Measurements from ENCODE around the gene HDAC4. TPM values are rescaled to one million over a fixed set of nuclear protein-coding genes. Genes with fewer than 3 reads are reported as not detected.
A peak's percentile ranks its signal among the peaks of the same experiment; 100 is the strongest.

HDAC4 gene
- total and polyA plus RNA-seq, 10 of the 15 experiments (the other 5 are each of a cell fraction or from before 2014, with no cell fraction given), result 0.22 to 15.7 (median 4.8) TPM

GRCh38 chr2:239267288-239267951 is 133.4 kb downstream of the HDAC4 start (continued):
- TF ChIP-seq NFYB (IDR thresholded peaks at IDR 0.05; ENCODE audit: insufficient read depth, low read depth, low read length) (no peak), HCFC1 (IDR thresholded peaks at IDR 0.05; ENCODE audit: low read length) (no peak), POU2F2 (IDR thresholded peaks at IDR 0.05; ENCODE audit: borderline replicate concordance, low read depth, low read length) (0 out of 3 replicates have a peak, but pooled peaks have one; percentile 44), CHD4 (IDR thresholded peaks at IDR 0.05) (no peak), MTA3 (IDR thresholded peaks at IDR 0.05; ENCODE audit: borderline replicate concordance, low read length) (no peak), SIN3A (IDR thresholded peaks at IDR 0.05; ENCODE audit: low read depth, low read length) (no peak), EED (IDR thresholded peaks at IDR 0.05; ENCODE audit: low read depth) (peak; percentile 80), IRF5 (IDR thresholded peaks at IDR 0.05; ENCODE audit: borderline replicate concordance) (no peak), KAT2A (conservative IDR thresholded peaks at IDR 0.05; ENCODE audit: control insufficient read depth, low read depth, low read length) (no peak)
- TF ChIP-seq, protein P1, sequence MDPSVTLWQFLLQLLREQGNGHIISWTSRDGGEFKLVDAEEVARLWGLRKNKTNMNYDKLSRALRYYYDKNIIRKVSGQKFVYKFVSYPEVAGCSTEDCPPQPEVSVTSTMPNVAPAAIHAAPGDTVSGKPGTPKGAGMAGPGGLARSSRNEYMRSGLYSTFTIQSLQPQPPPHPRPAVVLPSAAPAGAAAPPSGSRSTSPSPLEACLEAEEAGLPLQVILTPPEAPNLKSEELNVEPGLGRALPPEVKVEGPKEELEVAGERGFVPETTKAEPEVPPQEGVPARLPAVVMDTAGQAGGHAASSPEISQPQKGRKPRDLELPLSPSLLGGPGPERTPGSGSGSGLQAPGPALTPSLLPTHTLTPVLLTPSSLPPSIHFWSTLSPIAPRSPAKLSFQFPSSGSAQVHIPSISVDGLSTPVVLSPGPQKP (IDR thresholded peaks at IDR 0.05; ENCODE audit: low read depth, low read length), result no peak
- TF ChIP-seq, protein P2, sequence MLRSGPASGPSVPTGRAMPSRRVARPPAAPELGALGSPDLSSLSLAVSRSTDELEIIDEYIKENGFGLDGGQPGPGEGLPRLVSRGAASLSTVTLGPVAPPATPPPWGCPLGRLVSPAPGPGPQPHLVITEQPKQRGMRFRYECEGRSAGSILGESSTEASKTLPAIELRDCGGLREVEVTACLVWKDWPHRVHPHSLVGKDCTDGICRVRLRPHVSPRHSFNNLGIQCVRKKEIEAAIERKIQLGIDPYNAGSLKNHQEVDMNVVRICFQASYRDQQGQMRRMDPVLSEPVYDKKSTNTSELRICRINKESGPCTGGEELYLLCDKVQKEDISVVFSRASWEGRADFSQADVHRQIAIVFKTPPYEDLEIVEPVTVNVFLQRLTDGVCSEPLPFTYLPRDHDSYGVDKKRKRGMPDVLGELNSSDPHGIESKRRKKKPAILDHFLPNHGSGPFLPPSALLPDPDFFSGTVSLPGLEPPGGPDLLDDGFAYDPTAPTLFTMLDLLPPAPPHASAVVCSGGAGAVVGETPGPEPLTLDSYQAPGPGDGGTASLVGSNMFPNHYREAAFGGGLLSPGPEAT (IDR thresholded peaks at IDR 0.05; ENCODE audit: low read depth), result no peak
- TF ChIP-seq, protein P3, sequence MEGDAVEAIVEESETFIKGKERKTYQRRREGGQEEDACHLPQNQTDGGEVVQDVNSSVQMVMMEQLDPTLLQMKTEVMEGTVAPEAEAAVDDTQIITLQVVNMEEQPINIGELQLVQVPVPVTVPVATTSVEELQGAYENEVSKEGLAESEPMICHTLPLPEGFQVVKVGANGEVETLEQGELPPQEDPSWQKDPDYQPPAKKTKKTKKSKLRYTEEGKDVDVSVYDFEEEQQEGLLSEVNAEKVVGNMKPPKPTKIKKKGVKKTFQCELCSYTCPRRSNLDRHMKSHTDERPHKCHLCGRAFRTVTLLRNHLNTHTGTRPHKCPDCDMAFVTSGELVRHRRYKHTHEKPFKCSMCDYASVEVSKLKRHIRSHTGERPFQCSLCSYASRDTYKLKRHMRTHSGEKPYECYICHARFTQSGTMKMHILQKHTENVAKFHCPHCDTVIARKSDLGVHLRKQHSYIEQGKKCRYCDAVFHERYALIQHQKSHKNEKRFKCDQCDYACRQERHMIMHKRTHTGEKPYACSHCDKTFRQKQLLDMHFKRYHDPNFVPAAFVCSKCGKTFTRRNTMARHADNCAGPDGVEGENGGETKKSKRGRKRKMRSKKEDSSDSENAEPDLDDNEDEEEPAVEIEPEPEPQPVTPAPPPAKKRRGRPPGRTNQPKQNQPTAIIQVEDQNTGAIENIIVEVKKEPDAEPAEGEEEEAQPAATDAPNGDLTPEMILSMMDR (IDR thresholded peaks at IDR 0.05 in 2 of 3, conservative IDR thresholded peaks at IDR 0.05 in 1 of 3; ENCODE audit: control insufficient read depth in 2 of 3, extremely low read depth in 1 of 3, insufficient read depth in 1 of 3, low read depth in 3 of 3, low read length in 3 of 3), result peak; percentile 42 to 71 (median 57); a peak in 5 of 6 replicates
- TF ChIP-seq, protein P4, sequence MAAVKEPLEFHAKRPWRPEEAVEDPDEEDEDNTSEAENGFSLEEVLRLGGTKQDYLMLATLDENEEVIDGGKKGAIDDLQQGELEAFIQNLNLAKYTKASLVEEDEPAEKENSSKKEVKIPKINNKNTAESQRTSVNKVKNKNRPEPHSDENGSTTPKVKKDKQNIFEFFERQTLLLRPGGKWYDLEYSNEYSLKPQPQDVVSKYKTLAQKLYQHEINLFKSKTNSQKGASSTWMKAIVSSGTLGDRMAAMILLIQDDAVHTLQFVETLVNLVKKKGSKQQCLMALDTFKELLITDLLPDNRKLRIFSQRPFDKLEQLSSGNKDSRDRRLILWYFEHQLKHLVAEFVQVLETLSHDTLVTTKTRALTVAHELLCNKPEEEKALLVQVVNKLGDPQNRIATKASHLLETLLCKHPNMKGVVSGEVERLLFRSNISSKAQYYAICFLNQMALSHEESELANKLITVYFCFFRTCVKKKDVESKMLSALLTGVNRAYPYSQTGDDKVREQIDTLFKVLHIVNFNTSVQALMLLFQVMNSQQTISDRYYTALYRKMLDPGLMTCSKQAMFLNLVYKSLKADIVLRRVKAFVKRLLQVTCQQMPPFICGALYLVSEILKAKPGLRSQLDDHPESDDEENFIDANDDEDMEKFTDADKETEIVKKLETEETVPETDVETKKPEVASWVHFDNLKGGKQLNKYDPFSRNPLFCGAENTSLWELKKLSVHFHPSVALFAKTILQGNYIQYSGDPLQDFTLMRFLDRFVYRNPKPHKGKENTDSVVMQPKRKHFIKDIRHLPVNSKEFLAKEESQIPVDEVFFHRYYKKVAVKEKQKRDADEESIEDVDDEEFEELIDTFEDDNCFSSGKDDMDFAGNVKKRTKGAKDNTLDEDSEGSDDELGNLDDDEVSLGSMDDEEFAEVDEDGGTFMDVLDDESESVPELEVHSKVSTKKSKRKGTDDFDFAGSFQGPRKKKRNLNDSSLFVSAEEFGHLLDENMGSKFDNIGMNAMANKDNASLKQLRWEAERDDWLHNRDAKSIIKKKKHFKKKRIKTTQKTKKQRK (IDR thresholded peaks at IDR 0.05; ENCODE audit: low read depth, low read length), result no peak
- TF ChIP-seq, protein P5, sequence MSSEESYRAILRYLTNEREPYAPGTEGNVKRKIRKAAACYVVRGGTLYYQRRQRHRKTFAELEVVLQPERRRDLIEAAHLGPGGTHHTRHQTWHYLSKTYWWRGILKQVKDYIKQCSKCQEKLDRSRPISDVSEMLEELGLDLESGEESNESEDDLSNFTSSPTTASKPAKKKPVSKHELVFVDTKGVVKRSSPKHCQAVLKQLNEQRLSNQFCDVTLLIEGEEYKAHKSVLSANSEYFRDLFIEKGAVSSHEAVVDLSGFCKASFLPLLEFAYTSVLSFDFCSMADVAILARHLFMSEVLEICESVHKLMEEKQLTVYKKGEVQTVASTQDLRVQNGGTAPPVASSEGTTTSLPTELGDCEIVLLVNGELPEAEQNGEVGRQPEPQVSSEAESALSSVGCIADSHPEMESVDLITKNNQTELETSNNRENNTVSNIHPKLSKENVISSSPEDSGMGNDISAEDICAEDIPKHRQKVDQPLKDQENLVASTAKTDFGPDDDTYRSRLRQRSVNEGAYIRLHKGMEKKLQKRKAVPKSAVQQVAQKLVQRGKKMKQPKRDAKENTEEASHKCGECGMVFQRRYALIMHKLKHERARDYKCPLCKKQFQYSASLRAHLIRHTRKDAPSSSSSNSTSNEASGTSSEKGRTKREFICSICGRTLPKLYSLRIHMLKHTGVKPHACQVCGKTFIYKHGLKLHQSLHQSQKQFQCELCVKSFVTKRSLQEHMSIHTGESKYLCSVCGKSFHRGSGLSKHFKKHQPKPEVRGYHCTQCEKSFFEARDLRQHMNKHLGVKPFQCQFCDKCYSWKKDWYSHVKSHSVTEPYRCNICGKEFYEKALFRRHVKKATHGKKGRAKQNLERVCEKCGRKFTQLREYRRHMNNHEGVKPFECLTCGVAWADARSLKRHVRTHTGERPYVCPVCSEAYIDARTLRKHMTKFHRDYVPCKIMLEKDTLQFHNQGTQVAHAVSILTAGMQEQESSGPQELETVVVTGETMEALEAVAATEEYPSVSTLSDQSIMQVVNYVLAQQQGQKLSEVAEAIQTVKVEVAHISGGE (CRISPR knock-in tag; IDR thresholded peaks at IDR 0.05), result no peak

Measured in GM12878 (cell line).